ENCODE measurements around the gene PTPN14.
"Not testable (repeated sequence)": the region's sequence is repeated elsewhere in the genome, so short reads cannot be mapped to it uniquely, and the experiment has no call there.

Gene PTPN14

GRCh38 chr1:214541693-214542092 lies 9.7 kb downstream of the PTPN14 start:
- DNase-seq (ENCODE audit: low spot score) = no peak

GRCh38 chr1:214541206-214541605 lies 10.2 kb downstream of the PTPN14 start:
- no peak for DNase-seq (ENCODE audit: low spot score)

- no peak for DNase-seq (ENCODE audit: low spot score)
Measured at GRCh38 chr1:214540324-214540723, 11.1 kb downstream of the PTPN14 start.

GRCh38 chr1:214538496-214538895 lies 12.9 kb downstream of the PTPN14 start:
- no peak for DNase-seq (ENCODE audit: low spot score)

- DNase-seq (ENCODE audit: low spot score) = no peak
Measured at GRCh38 chr1:214537872-214538473, 13.4 kb downstream of the PTPN14 start.

GRCh38 chr1:214537219-214537618 lies 14.2 kb downstream of the PTPN14 start:
- no peak for DNase-seq (ENCODE audit: low spot score)

- no peak for DNase-seq (ENCODE audit: low spot score)
Measured at GRCh38 chr1:214532070-214532469, 19.3 kb downstream of the PTPN14 start.

GRCh38 chr1:214525535-214526019 lies 25.8 kb downstream of the PTPN14 start:
- DNase-seq (ENCODE audit: low spot score) = no peak

- no peak for DNase-seq (ENCODE audit: low spot score)
Measured at GRCh38 chr1:214524824-214525223, 26.6 kb downstream of the PTPN14 start.

- peak; percentile 45 for DNase-seq (ENCODE audit: low spot score)
Measured at GRCh38 chr1:214523124-214523824, 28.1 kb downstream of the PTPN14 start.

GRCh38 chr1:214521458-214521857 lies 29.9 kb downstream of the PTPN14 start:
- not testable (repeated sequence) for DNase-seq (ENCODE audit: low spot score)

GRCh38 chr1:214520544-214521165 lies 30.7 kb downstream of the PTPN14 start:
- DNase-seq (ENCODE audit: low spot score) = no peak

- no peak for DNase-seq (ENCODE audit: low spot score)
Measured at GRCh38 chr1:214518361-214518760, 33.0 kb downstream of the PTPN14 start.

GRCh38 chr1:214516434-214517326 lies 34.7 kb downstream of the PTPN14 start:
- DNase-seq (ENCODE audit: low spot score) = no peak

- DNase-seq (ENCODE audit: low spot score) = no peak
Measured at GRCh38 chr1:214515544-214516433, 35.6 kb downstream of the PTPN14 start.

- no peak for DNase-seq (ENCODE audit: low spot score)
Measured at GRCh38 chr1:214514819-214515383, 36.5 kb downstream of the PTPN14 start.

- no peak for DNase-seq (ENCODE audit: low spot score)
Measured at GRCh38 chr1:214514032-214514818, 37.2 kb downstream of the PTPN14 start.

GRCh38 chr1:214513394-214513793 lies 38.0 kb downstream of the PTPN14 start:
- DNase-seq (ENCODE audit: low spot score) = no peak

GRCh38 chr1:214511639-214511998 lies 39.8 kb downstream of the PTPN14 start:
- no peak for DNase-seq (ENCODE audit: low spot score)

All from HuH-7 (cell line).